ENCODE measurements around the gene CD68. TPM values are rescaled to one million over a fixed set of nuclear protein-coding genes. Genes with fewer than 3 reads are reported as not detected.
"Not testable (repeated sequence)": the region's sequence is repeated elsewhere in the genome, so short reads cannot be mapped to it uniquely, and the experiment has no call there.

CD68 gene
- total RNA-seq, 1 donor from 2014 or later = 1.1 TPM

DNA sequence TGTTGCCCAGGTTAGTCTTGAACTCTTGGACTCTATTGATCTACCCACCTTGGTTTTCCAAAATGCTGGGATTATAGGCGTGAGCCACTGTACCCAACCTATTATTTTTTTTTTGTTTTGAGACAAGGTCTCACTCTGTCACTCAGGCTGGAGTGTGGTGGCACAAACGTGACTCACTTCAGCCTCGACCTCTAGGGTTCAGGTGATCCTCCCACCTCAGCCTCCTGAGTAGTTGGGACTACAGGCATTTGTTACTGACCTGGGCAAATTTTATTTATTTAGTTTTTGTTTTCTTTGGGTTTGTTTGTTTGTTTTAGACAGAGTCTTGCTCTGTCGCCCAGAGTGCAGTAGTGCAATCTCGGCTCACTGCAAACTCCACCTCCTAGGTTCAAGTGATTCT is 44.2 kb downstream of the CD68 start:
- TF ChIP-seq, protein P1, sequence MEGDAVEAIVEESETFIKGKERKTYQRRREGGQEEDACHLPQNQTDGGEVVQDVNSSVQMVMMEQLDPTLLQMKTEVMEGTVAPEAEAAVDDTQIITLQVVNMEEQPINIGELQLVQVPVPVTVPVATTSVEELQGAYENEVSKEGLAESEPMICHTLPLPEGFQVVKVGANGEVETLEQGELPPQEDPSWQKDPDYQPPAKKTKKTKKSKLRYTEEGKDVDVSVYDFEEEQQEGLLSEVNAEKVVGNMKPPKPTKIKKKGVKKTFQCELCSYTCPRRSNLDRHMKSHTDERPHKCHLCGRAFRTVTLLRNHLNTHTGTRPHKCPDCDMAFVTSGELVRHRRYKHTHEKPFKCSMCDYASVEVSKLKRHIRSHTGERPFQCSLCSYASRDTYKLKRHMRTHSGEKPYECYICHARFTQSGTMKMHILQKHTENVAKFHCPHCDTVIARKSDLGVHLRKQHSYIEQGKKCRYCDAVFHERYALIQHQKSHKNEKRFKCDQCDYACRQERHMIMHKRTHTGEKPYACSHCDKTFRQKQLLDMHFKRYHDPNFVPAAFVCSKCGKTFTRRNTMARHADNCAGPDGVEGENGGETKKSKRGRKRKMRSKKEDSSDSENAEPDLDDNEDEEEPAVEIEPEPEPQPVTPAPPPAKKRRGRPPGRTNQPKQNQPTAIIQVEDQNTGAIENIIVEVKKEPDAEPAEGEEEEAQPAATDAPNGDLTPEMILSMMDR (IDR thresholded peaks at IDR 0.05) = no peak
- Mint-ChIP-seq H3K9me3 (ENCODE audit: unreplicated experiment) (no peaks in the 10 kb centered on the region), H3K4me3 (ENCODE audit: unreplicated experiment) (no peak overlapping the region), H3K27ac (ENCODE audit: unreplicated experiment) (no peak overlapping the region), H3K4me1 (ENCODE audit: unreplicated experiment) (peaks cover 13% of the 10 kb centered on the region), H3K27me3 (ENCODE audit: unreplicated experiment) (no peaks in the 10 kb centered on the region), H3K36me3 (ENCODE audit: unreplicated experiment) (peaks cover 10% of the 10 kb centered on the region)
- no peak for DNase-seq (ENCODE audit: extremely low spot score, unreplicated experiment)

DNA sequence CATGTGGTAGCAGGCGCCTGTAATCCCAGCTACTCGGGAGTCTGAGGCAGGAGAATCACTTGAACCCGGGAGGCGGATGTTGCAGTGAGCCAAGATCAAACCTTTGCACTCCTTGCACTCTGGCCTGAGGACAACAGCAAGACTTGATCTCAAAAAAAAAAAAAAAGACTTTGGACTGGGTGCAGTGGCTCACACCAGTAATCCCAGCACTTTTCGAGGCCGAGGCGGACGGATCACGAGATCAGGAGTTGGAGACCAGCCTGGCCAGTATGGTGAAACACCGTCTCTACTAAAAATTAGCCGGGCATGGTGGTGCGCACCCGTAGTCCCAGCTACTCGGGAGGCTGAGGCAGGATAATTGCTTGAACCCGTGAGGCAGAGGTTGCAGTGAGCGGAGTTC is 46.3 kb downstream of the CD68 start:
- not testable (repeated sequence) for DNase-seq (ENCODE audit: extremely low spot score, unreplicated experiment); H3K36me3 Mint-ChIP-seq (ENCODE audit: unreplicated experiment); H3K9me3 Mint-ChIP-seq (ENCODE audit: unreplicated experiment); H3K27me3 Mint-ChIP-seq (ENCODE audit: unreplicated experiment); H3K27ac Mint-ChIP-seq (ENCODE audit: unreplicated experiment)
- peak overlapping the region; percentile 35 for H3K4me3 Mint-ChIP-seq (ENCODE audit: unreplicated experiment)
- H3K4me1 Mint-ChIP-seq (ENCODE audit: unreplicated experiment) = peaks cover 13% of the 10 kb centered on the region

DNA sequence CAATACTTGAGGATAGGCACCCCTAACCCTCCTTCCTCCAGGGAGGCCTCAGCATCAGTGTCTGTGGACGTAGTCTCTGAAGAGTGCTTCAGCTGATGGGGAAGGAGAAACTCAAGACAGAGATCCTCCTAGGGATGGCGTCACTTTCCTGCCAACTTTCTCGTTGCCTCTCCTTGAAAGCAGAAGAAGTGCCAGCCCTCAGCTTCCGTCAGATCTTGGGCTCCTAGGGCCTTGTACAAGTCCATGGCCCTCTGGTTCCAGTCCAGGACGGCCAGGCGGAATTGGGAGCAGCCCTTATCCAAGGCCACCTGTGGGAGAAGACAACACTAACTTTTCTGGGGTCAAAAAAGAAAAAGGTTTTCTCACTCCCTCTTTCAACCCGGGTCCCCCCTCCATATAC is 46.9 kb downstream of the CD68 start:
- Mint-ChIP-seq H3K4me3 (ENCODE audit: unreplicated experiment) (peak overlapping the region; percentile 87), H3K36me3 (ENCODE audit: unreplicated experiment) (peaks cover 10% of the 10 kb centered on the region), H3K4me1 (ENCODE audit: unreplicated experiment) (peaks cover 13% of the 10 kb centered on the region), H3K9me3 (ENCODE audit: unreplicated experiment) (no peaks in the 10 kb centered on the region), H3K27ac (ENCODE audit: unreplicated experiment) (no peak overlapping the region), H3K27me3 (ENCODE audit: unreplicated experiment) (no peaks in the 10 kb centered on the region)
- TF ChIP-seq, protein P1 (IDR thresholded peaks at IDR 0.05) = no peak
- no peak for DNase-seq (ENCODE audit: extremely low spot score, unreplicated experiment)

DNA sequence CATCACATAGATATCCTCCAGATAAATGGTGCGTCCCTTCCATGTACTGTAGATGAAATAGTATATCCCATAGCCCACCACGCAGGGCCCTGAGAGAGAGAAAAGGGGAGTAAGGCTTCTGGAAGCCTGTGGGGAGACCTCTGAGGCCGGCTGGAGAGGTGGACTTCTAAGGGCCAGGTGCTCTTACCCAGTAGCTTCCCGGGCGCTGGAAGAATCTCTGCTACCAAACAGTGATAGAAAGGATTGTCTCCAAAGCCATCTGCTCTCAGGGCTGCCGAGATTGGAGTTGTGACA is 47.5 kb downstream of the CD68 start:
- DNase-seq (ENCODE audit: extremely low spot score, unreplicated experiment) = no peak
- peaks cover 10% of the 10 kb centered on the region for H3K36me3 Mint-ChIP-seq (ENCODE audit: unreplicated experiment)
- H3K9me3 Mint-ChIP-seq (ENCODE audit: unreplicated experiment) = no peaks in the 10 kb centered on the region
- H3K4me3 Mint-ChIP-seq (ENCODE audit: unreplicated experiment) = peak overlapping the region; percentile 87
- H3K27me3 Mint-ChIP-seq (ENCODE audit: unreplicated experiment) = no peaks in the 10 kb centered on the region
- TF ChIP-seq, protein P1 (IDR thresholded peaks at IDR 0.05) = no peak
- H3K27ac Mint-ChIP-seq (ENCODE audit: unreplicated experiment) = peak overlapping the region; percentile 92
- peaks cover 13% of the 10 kb centered on the region for H3K4me1 Mint-ChIP-seq (ENCODE audit: unreplicated experiment)

DNA sequence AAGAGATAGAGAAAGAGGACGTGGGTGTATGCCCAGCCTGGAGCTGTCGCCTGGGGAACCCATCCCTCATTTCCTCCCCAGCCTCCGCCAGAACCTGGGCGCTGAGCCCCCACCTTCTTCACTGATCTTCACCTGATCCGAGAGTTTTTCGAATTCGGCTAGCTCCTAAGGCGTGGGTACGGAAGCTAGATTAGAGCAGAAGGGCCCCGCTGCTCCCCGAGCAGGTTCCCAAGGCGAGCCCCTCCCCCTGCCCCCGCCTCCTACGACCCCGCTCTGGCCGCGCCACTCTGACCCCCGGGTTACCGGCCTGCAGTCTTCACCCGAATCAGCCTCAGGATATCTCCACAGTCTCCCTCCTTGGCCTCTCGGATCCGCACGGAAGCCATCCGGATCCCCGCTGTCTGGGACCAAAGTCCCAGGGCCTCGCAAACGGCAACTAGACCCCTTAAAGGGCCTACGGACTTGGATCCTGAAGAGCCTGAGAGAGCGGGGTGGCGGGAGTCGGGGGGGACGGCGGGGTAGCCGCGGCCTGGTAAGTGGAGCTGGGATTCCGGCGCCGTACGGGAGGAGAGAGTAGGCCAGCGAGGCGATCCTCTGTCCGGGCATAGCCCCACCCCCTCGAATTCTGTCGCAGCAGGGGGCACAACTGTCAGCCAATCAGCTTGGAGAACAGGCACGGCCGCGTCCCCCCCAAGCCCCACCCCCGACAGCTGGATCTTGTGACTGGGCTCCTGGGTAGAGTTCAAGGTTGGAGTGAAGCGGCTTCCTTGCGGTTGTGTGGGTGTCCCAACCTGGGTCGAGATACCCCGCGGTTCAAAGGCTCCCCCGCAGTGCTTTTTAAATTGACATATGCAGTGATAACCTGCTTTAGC is 48.0 kb downstream of the CD68 start, which contains the start of gene SAT2:
Gene SAT2, minus strand, starts transcription at position 572 of the 872 bp plus-strand sequence. Its CDS starts 186 bp downstream, at position 386.
- peak; percentile 99 for DNase-seq (ENCODE audit: extremely low spot score, unreplicated experiment)
- no peaks in the 10 kb centered on the region for H3K27me3 Mint-ChIP-seq (ENCODE audit: unreplicated experiment)

More for the DNA sequence above, 48.0 kb downstream of the CD68 start, which contains the start of gene SAT2:
- peak within 1 kb of the TSS; percentile 92 for H3K27ac Mint-ChIP-seq (ENCODE audit: unreplicated experiment)
- H3K4me3 Mint-ChIP-seq (ENCODE audit: unreplicated experiment) = peak within 1 kb of the TSS; percentile 87
- H3K9me3 Mint-ChIP-seq (ENCODE audit: unreplicated experiment) = no peaks in the 10 kb centered on the region
- H3K36me3 Mint-ChIP-seq (ENCODE audit: unreplicated experiment) = peaks cover 10% of the 10 kb centered on the region
- H3K4me1 Mint-ChIP-seq (ENCODE audit: unreplicated experiment) = peaks cover 13% of the 10 kb centered on the region
- TF ChIP-seq, protein P1 (IDR thresholded peaks at IDR 0.05) = no peak

Measured in osteocyte (in vitro differentiated cells).